Activated B cell treated with CpG ODN at 0.5 μM for 24 hours (primary cell): ENCODE results near the gene OR8A1. TPM values are rescaled to one million over a fixed set of nuclear protein-coding genes. Genes with fewer than 3 reads are reported as not detected.

ENCODE experiments used
- ATAC-seq: fragments of 200-7000 bp; cut with Tn5 transposase; one replicate; pipeline ENCODE4 v1.10.0; 2021; ENCODE audit warnings: low read depth, mild to moderate bottlenecking, moderate library complexity
- CTCF ChIA-PET: fragments of 350-600 bp; sonication (Branson Sonifier 250); formaldehyde crosslinking; loops from one replicate; lab custom pipeline; 2021; ENCODE audit warnings: antibody characterized with exemption; lab: Charles Lee
- POLR2A ChIA-PET: fragments of 350-600 bp; sonication (Branson Sonifier 250); formaldehyde crosslinking; loops from one replicate; lab custom pipeline; 2021; ENCODE audit warnings: antibody characterized with exemption; lab: Charles Lee
- DNase-seq: peaks from one replicate; pipeline ENCODE4 v3.0.0; 2022
- H3K27ac Mint-ChIP-seq: one replicate; pipeline ENCODE4 v1.8.0; 2020; ENCODE audit warnings: mixed read lengths
- H3K27me3 Mint-ChIP-seq: one replicate; pipeline ENCODE4 v1.8.0; 2021; ENCODE audit warnings: mixed read lengths
- H3K36me3 Mint-ChIP-seq: one replicate; pipeline ENCODE4 v1.8.0; 2021; ENCODE audit warnings: low read depth, mixed read lengths
- H3K4me1 Mint-ChIP-seq: one replicate; pipeline ENCODE4 v1.8.0; 2021; ENCODE audit warnings: mixed read lengths
- H3K4me3 Mint-ChIP-seq: one replicate; pipeline ENCODE4 v1.8.0; 2020; ENCODE audit warnings: mild to moderate bottlenecking, mixed read lengths
- H3K9me3 Mint-ChIP-seq: one replicate; pipeline ENCODE4 v1.8.0; 2020; ENCODE audit warnings: mixed read lengths
- CTCF ChIP-seq: fragments of 200-600 bp; IDR thresholded peaks from one replicate; pipeline ENCODE4 v1.8.0; 2022; ENCODE audit warnings: antibody characterized with exemption, mild to moderate bottlenecking
- intact Hi-C: fragments of 100-400 bp; cut with micrococcal nuclease; formaldehyde crosslinking; loops from one replicate; pipeline ENCODE4 v1.15.1; 2024
- total RNA-seq: library from RNA; stranded (reverse); gene quantifications from 2 replicates; pipeline ENCODE4 v1.2.3, GENCODE V29; 2022

OR8A1 gene
- total RNA-seq, 1 donor from 2014 or later: not detected

- DNase-seq (no peak), ATAC-seq (no peak)
- no peak overlapping the region for H3K4me3 Mint-ChIP-seq
- H3K27ac Mint-ChIP-seq: no peak overlapping the region
- H3K9me3 Mint-ChIP-seq: no peaks in the 10 kb centered on the region
- H3K36me3 Mint-ChIP-seq: no peaks in the 10 kb centered on the region
- H3K27me3 Mint-ChIP-seq: peaks cover 27% of the 10 kb centered on the region
- POLR2A ChIA-PET: no interaction called here
- no peak for TF ChIP-seq CTCF
- intact Hi-C loops: no loop called here
- CTCF ChIA-PET: no interaction called here
- H3K4me1 Mint-ChIP-seq: no peaks in the 10 kb centered on the region
Observed at GRCh38 chr11:124536520-124536919, 33.3 kb upstream of the OR8A1 start.

GRCh38 chr11:124538019-124538418, 31.8 kb upstream of the OR8A1 start:
- POLR2A ChIA-PET: no interaction called here
- Mint-ChIP-seq H3K4me3 (no peak overlapping the region), H3K36me3 (no peaks in the 10 kb centered on the region)

DNA sequence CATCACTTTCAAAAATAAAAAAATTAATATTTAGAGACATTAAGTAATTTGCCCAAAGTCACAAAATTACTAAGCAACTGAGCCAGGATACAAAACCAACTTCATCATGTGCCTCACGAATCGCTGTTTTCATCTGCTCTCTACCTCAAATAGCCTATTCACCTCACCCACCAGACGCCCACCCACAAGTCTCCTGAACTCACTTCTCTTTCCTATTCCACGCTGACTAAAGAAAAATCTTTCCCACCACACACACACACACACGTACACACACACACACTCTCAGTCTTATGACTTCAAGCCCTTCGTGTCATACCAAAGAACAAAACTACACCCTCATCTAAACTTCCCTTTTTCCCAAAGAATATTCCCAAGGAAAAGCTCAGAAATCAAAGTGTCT, 28.6 kb upstream of the OR8A1 start:
- Mint-ChIP-seq H3K9me3 (no peaks in the 10 kb centered on the region), H3K36me3 (no peaks in the 10 kb centered on the region), H3K27ac (no peak overlapping the region), H3K4me3 (no peak overlapping the region), H3K4me1 (no peaks in the 10 kb centered on the region), H3K27me3 (peaks cover 26% of the 10 kb centered on the region)
- CTCF ChIA-PET: no interaction called here
- DNase-seq (no peak), ATAC-seq (no peak)
- intact Hi-C loops: no loop called here
- POLR2A ChIA-PET: no interaction called here
- no peak for TF ChIP-seq CTCF

More at GRCh38 chr11:124538019-124538418, 31.8 kb upstream of the OR8A1 start:
- intact Hi-C loops: no loop called here
- Mint-ChIP-seq H3K4me1 (no peaks in the 10 kb centered on the region), H3K9me3 (no peaks in the 10 kb centered on the region), H3K27me3 (peaks cover 29% of the 10 kb centered on the region), H3K27ac (no peak overlapping the region)
- no peak for TF ChIP-seq CTCF
- no peak for ATAC-seq
- CTCF ChIA-PET: no interaction called here
- no peak for DNase-seq

DNA sequence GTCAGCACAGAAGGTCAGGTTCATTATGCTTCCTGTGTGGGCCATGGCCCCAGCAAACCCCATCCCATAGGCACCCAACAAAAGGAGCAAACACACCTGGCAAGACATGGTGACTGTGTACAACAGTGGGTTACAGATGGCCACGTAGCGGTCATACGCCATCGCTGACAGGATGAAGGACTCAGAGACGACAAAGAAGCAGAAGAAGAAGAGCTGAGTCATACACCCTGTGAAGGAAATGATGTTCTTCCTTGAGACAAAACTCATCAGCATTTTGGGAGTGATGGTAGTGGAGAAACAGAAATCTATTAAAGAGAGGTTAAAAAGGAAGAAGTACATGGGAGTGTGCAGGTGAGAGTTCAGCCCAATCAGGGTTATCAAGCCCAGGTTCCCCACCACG, 26.7 kb upstream of the OR8A1 start:
- Mint-ChIP-seq H3K9me3 (no peaks in the 10 kb centered on the region), H3K36me3 (no peaks in the 10 kb centered on the region), H3K4me1 (no peaks in the 10 kb centered on the region), H3K27ac (no peak overlapping the region), H3K27me3 (peaks cover 22% of the 10 kb centered on the region), H3K4me3 (no peak overlapping the region)
- TF ChIP-seq CTCF: no peak
- ATAC-seq (no peak), DNase-seq (no peak)
- ChIA-PET CTCF (no interaction called here), POLR2A (no interaction called here)
- intact Hi-C loops: no loop called here

- Mint-ChIP-seq H3K27ac (no peak within 1 kb of the TSS), H3K36me3 (no peaks in the 10 kb centered on the region), H3K9me3 (no peaks in the 10 kb centered on the region), H3K4me1 (no peaks in the 10 kb centered on the region), H3K27me3 (peaks cover 22% of the 10 kb centered on the region), H3K4me3 (no peak within 1 kb of the TSS)
- DNase-seq: no peak
- TF ChIP-seq CTCF: no peak
- ChIA-PET POLR2A (no interaction called here), CTCF (no interaction called here)
- no peak for ATAC-seq
- intact Hi-C loops: no loop called here
Observed at GRCh38 chr11:124543554-124543953, 26.2 kb upstream of the OR8A1 start, which contains the start of gene OR8B12. OR8B12 (minus strand) TSS chr11:124543654; CDS start chr11:124543654, 0 bp downstream.
